GM18951 (cell line): Measurements from ENCODE around the gene SOD2.

ENCODE experiments used
- POLR2A ChIP-seq: IDR thresholded peaks from 4 replicates; pipeline ENCODE4 v1.6.1; 2011; ENCODE audit warnings: mild to moderate bottlenecking; ENCODE audit not compliant: insufficient read length, insufficient read depth; ENCODE audit errors: extremely low read depth
- in situ Hi-C: fragments of 300-500 bp; cut with MboI; formaldehyde crosslinking; loops from one replicate; pipeline ENCODE4 v1.12.0; 2022; ENCODE audit warnings: low sequenced_read_pairs, mixed read lengths, inconsistent platforms; ENCODE audit not compliant: unreplicated experiment

Gene SOD2

GRCh38 chr6:159655409-159655988 is 37.5 kb downstream of the SOD2 start:
- in situ Hi-C loops = no loop called here
- no peak for TF ChIP-seq POLR2A

DNA sequence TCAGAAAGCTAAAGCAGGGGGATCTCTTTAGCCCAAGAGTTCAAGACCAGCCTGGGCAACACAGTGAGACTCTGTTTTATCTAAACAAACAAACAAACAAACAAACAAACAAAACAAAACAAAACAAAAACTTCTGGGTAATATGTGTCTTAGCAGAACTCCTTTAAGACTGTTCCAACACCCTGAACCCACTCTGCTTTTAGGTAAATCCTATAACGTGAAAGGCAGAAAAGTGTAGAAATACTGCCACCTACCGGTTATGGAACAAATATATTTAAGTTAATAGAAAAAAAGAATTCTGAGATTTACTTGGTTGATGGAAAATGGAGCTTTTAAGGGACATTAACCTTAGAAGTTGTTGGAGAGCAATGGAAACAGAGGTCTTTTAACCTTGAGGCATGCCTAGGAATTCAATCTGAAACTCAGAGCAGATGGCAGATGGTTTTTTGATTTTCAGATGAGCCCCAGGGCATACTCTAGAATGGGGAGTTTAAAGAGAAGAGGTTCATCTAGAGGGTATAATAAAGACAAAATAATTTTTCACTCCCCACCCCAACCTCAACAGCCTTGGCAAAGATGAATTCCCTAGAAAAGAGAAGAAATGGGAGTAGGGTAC is 38.5 kb downstream of the SOD2 start:
- in situ Hi-C loops = no loop called here
- TF ChIP-seq POLR2A = no peak

GRCh38 chr6:159650314-159650713 is 42.7 kb downstream of the SOD2 start:
- in situ Hi-C loops = no loop called here
- TF ChIP-seq POLR2A = no peak

- TF ChIP-seq POLR2A = no peak
- in situ Hi-C loops = no loop called here
Observed at GRCh38 chr6:159649441-159649840, 43.6 kb downstream of the SOD2 start.

GRCh38 chr6:159646733-159647132 is 46.3 kb downstream of the SOD2 start:
- in situ Hi-C loops = no loop called here
- no peak for TF ChIP-seq POLR2A

DNA sequence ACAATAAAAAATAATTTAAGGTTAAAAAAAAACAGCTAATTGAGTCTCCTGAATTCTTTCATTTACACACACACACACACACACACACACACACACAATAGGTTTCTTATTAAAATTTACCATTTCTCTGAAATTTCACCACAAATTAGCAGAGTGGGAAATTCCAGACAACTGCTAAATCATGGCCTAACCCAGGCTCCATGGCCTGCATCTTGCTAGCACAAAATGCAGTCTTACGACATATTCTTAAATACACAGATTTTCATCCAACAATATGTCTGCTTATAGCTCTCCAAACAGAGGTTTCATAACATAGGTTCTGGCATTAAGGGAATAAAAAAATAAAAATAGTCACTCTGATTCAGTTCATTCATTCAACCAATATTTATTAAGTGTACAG is 46.9 kb downstream of the SOD2 start:
- in situ Hi-C loops = no loop called here
- no peak for TF ChIP-seq POLR2A

- no peak for TF ChIP-seq POLR2A
- in situ Hi-C loops = no loop called here
Observed at GRCh38 chr6:159645640-159646039, 47.4 kb downstream of the SOD2 start.
